SJSA1 (cell line): Measurements from ENCODE around the gene TMEM259. TPM values are rescaled to one million over a fixed set of nuclear protein-coding genes. Genes with fewer than 3 reads are reported as not detected.

ENCODE experiments used
- DNase-seq, 2 experiments: peaks; one replicate each; pipeline ENCODE4 v3.0.0-alpha.2; 2015 to 2020; ENCODE audit warnings: low spot score in 2 of 2, low read depth in 1 of 2
- H3K27ac ChIP-seq: fragments of 250-450 bp; sonication (Bioruptor Pico); 2 replicates; pipeline ENCODE4 v1.5.1; 2020; ENCODE audit warnings: mild to moderate bottlenecking, moderate library complexity
- H3K27me3 ChIP-seq: fragments of 250-450 bp; sonication (Bioruptor Pico); replicated peaks from 2 replicates; pipeline ENCODE4 v1.5.1; 2020; ENCODE audit warnings: mild to moderate bottlenecking, moderate library complexity
- H3K36me3 ChIP-seq: fragments of 250-450 bp; sonication (Bioruptor Pico); 2 replicates; pipeline ENCODE4 v1.5.1; 2020; ENCODE audit warnings: mild to moderate bottlenecking
- H3K4me1 ChIP-seq: fragments of 250-450 bp; sonication (Bioruptor Pico); replicated peaks from 2 replicates; pipeline ENCODE4 v1.6.1; 2021; ENCODE audit warnings: mild to moderate bottlenecking
- H3K4me3 ChIP-seq: fragments of 250-450 bp; sonication (Bioruptor Pico); 2 replicates; pipeline ENCODE4 v1.5.1; 2020; ENCODE audit warnings: mild to moderate bottlenecking
- H3K9me3 ChIP-seq: fragments of 250-450 bp; sonication (Bioruptor Pico); replicated peaks from 2 replicates; pipeline ENCODE4 v1.5.1; 2020; ENCODE audit warnings: mild to moderate bottlenecking
- total RNA-seq: library from RNA; depleted of rRNA; stranded (reverse); fragments of >200 nt; shearing (Covaris generic); gene quantifications from 2 replicates; pipeline ENCODE4 v1.2.3, GENCODE V29; 2014

Gene TMEM259
- total RNA-seq, 1 experiment from 2014 or later, result 122 TPM

- H3K4me3 ChIP-seq, result no peak overlapping the region
- peaks cover 12% of the 10 kb centered on the region for H3K4me1 ChIP-seq
- no peak overlapping the region for H3K27ac ChIP-seq
- peaks cover 75% of the 10 kb centered on the region for H3K36me3 ChIP-seq
- no peak for DNase-seq
- no peaks in the 10 kb centered on the region for H3K9me3 ChIP-seq
- no peaks in the 10 kb centered on the region for H3K27me3 ChIP-seq
Observed at GRCh38 chr19:1012334-1012733, 8.6 kb downstream of the TMEM259 start.

DNA sequence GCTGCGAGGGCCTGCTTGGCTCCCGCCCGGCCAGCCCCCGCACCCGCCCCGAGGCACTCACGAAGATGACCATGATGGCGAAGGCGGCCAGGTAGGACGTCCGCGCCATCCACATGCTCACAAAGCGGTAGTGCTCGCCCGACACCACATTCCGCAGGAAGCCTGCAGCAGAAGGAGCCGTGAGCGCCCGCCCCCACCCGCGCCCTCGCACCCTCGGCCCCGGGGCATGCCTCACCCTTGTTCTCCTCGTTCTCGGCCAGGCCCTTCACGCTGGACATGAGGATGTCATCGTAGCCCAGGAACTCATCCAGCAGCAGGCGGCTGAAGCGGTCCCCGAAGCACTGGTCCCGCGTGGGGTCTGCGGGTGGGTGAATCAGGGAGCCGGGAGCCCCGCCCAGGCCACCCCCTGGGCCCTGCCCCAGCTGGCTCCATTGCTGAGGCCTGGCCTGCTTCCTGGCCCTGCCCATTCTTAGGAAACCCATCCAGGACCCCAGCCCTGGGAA is 9.0 kb downstream of the TMEM259 start:
- Histone ChIP-seq H3K27me3 (no peaks in the 10 kb centered on the region), H3K36me3 (peaks cover 75% of the 10 kb centered on the region), H3K4me1 (peaks cover 7% of the 10 kb centered on the region), H3K27ac (no peak overlapping the region), H3K4me3 (no peak overlapping the region), H3K9me3 (no peaks in the 10 kb centered on the region)
- DNase-seq, result no peak

- Histone ChIP-seq H3K27ac (no peak overlapping the region), H3K36me3 (peaks cover 69% of the 10 kb centered on the region), H3K27me3 (no peaks in the 10 kb centered on the region), H3K4me1 (no peaks in the 10 kb centered on the region), H3K9me3 (no peaks in the 10 kb centered on the region), H3K4me3 (no peak overlapping the region)
- DNase-seq, result no peak
Observed at GRCh38 chr19:1010586-1011510, 10.1 kb downstream of the TMEM259 start.

- Histone ChIP-seq H3K27me3 (no peaks in the 10 kb centered on the region), H3K9me3 (no peaks in the 10 kb centered on the region), H3K36me3 (peaks cover 62% of the 10 kb centered on the region), H3K4me1 (no peaks in the 10 kb centered on the region), H3K4me3 (no peak overlapping the region), H3K27ac (no peak overlapping the region)
- no peak for DNase-seq
Observed at GRCh38 chr19:1009981-1010538, 10.9 kb downstream of the TMEM259 start.

- no peak for DNase-seq
- peaks cover 54% of the 10 kb centered on the region for H3K36me3 ChIP-seq
- no peaks in the 10 kb centered on the region for H3K4me1 ChIP-seq
- H3K4me3 ChIP-seq, result no peak overlapping the region
- no peaks in the 10 kb centered on the region for H3K9me3 ChIP-seq
- H3K27ac ChIP-seq, result no peak overlapping the region
- peaks cover 3% of the 10 kb centered on the region for H3K27me3 ChIP-seq
Observed at GRCh38 chr19:1009041-1009980, 11.6 kb downstream of the TMEM259 start.

DNA sequence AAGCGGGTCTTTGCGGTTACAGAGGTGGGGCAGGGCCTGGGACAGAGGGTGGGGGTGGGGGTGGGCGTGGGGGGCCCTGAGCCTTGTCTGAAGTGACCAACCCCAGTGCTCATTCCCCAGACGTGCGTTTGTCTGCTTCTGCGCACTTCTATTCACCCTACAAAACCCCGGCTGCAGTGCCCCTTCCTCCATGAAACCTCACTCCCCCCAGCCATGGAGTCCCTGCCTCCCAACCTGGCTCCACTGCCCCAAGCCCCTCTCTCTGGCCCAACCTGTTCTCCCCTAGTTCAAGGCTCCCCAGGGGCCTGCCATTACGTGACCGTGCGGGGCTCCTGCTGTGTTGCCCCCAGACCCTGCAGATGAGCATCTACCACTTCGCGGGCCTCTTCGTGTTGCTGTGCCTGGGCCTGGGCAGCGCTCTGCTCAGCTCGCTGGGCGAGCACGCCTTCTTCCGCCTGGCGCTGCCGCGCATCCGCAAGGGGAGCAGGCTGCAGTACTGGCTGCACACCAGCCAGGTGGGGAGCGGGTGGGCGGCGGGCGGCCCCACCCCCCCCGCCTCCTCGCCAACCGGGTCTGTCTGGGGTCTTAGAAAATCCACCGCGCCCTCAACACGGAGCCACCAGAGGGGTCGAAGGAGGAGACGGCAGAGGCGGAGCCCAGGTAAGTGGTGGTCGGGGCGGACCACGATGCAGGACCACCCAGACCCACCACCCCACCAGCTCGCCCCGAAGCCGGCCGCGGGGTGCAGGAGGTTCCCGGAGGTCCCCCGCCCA is 12.5 kb downstream of the TMEM259 start:
- no peaks in the 10 kb centered on the region for H3K9me3 ChIP-seq
- DNase-seq, result no peak
- no peak overlapping the region for H3K4me3 ChIP-seq
- H3K4me1 ChIP-seq, result no peaks in the 10 kb centered on the region
- H3K27ac ChIP-seq, result no peak overlapping the region
- H3K27me3 ChIP-seq, result peaks cover 11% of the 10 kb centered on the region
- peaks cover 46% of the 10 kb centered on the region for H3K36me3 ChIP-seq

- Histone ChIP-seq H3K36me3 (peaks cover 39% of the 10 kb centered on the region), H3K27me3 (peaks cover 20% of the 10 kb centered on the region), H3K4me1 (no peaks in the 10 kb centered on the region), H3K9me3 (no peaks in the 10 kb centered on the region), H3K4me3 (no peak overlapping the region), H3K27ac (no peak overlapping the region)
- DNase-seq, result no peak
Observed at GRCh38 chr19:1007399-1008251, 13.3 kb downstream of the TMEM259 start.

DNA sequence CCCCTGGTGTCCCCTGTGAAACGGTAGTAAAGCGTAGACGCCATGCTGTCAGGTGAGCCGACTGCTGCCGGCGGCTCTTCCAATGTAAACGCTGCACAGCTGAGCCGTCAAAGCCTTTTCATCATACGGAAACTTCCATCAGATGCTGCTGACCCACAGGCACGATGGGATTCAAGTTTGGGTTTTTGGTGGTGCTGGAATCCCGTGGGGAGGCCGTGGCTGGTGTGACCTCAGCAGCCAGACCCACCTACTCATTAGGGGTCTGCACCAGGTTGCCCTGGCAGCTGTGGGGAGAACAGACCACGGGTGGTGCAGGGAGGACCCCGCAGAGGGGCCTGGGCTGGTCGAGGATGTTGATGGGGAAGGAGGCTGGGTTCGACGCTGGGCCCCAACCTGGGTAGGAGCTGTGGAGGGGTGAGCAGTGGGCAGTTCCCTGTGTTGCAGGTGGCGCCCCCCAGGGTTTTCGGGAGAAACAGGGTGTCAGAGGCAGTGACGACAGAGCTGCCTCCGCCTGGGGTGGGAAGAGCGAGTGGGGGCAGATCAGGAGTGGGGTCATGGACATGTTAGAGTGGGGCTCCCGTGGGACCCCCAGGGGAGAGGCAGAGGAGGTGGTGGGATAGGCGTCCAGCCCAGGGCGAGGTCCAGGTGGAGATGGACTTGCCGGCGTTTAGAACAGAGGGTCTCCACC is 14.1 kb downstream of the TMEM259 start:
- Histone ChIP-seq H3K4me1 (peaks cover under 1% of the 10 kb centered on the region), H3K9me3 (no peaks in the 10 kb centered on the region), H3K4me3 (no peak overlapping the region), H3K36me3 (peaks cover 31% of the 10 kb centered on the region), H3K27ac (no peak overlapping the region), H3K27me3 (peaks cover 25% of the 10 kb centered on the region)
- no peak for DNase-seq

DNA sequence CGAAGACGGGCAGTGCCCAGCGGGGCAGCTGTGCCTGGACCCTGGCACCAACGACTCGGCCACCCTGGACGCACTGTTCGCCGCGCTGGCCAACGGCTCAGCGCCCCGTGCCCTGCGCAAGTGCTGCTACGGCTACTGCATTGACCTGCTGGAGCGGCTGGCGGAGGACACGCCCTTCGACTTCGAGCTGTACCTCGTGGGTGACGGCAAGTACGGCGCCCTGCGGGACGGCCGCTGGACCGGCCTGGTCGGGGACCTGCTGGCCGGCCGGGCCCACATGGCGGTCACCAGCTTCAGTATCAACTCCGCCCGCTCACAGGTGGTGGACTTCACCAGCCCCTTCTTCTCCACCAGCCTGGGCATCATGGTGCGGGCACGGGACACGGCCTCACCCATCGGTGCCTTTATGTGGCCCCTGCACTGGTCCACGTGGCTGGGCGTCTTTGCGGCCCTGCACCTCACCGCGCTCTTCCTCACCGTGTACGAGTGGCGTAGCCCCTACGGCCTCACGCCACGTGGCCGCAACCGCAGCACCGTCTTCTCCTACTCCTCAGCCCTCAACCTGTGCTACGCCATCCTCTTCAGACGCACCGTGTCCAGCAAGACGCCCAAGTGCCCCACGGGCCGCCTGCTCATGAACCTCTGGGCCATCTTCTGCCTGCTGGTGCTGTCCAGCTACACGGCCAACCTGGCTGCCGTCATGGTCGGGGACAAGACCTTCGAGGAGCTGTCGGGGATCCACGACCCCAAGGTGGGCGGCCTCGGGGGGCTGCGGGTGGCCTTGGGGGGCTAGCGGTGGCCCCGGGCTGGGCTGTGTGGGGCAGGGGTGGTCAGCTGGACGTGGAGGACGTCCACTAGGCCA is 15.9 kb downstream of the TMEM259 start:
- no peaks in the 10 kb centered on the region for H3K9me3 ChIP-seq
- no peak overlapping the region for H3K27ac ChIP-seq
- H3K4me3 ChIP-seq, result no peak overlapping the region
- peaks cover 41% of the 10 kb centered on the region for H3K27me3 ChIP-seq
- peaks cover 17% of the 10 kb centered on the region for H3K36me3 ChIP-seq
- DNase-seq, result no peak
- H3K4me1 ChIP-seq, result peaks cover 15% of the 10 kb centered on the region

- peaks cover 10% of the 10 kb centered on the region; the same call in 1 of the 2 replicates for H3K36me3 ChIP-seq
- no peaks in the 10 kb centered on the region for H3K9me3 ChIP-seq
- H3K27me3 ChIP-seq, result peaks cover 49% of the 10 kb centered on the region
- no peak overlapping the region for H3K4me3 ChIP-seq
- DNase-seq, result no peak
- no peak overlapping the region for H3K27ac ChIP-seq
- peaks cover 17% of the 10 kb centered on the region for H3K4me1 ChIP-seq
Observed at GRCh38 chr19:1004204-1004802, 16.6 kb downstream of the TMEM259 start.

- Histone ChIP-seq H3K9me3 (no peaks in the 10 kb centered on the region), H3K4me1 (peaks cover 17% of the 10 kb centered on the region), H3K36me3 (no peaks in the 10 kb centered on the region), H3K27me3 (peaks cover 59% of the 10 kb centered on the region), H3K27ac (no peak overlapping the region), H3K4me3 (no peak overlapping the region)
- DNase-seq, result no peak
Observed at GRCh38 chr19:1003283-1003682, 17.6 kb downstream of the TMEM259 start.
